ENCODE results near the gene MRTO4. TPM values are rescaled to one million over a fixed set of nuclear protein-coding genes. Genes with fewer than 3 reads are reported as not detected.
"Not testable (repeated sequence)": the region's sequence is repeated elsewhere in the genome, so short reads cannot be mapped to it uniquely, and the experiment has no call there.

The MRTO4 gene
- total RNA-seq, 1 experiment from 2014 or later, result 102 TPM

DNA sequence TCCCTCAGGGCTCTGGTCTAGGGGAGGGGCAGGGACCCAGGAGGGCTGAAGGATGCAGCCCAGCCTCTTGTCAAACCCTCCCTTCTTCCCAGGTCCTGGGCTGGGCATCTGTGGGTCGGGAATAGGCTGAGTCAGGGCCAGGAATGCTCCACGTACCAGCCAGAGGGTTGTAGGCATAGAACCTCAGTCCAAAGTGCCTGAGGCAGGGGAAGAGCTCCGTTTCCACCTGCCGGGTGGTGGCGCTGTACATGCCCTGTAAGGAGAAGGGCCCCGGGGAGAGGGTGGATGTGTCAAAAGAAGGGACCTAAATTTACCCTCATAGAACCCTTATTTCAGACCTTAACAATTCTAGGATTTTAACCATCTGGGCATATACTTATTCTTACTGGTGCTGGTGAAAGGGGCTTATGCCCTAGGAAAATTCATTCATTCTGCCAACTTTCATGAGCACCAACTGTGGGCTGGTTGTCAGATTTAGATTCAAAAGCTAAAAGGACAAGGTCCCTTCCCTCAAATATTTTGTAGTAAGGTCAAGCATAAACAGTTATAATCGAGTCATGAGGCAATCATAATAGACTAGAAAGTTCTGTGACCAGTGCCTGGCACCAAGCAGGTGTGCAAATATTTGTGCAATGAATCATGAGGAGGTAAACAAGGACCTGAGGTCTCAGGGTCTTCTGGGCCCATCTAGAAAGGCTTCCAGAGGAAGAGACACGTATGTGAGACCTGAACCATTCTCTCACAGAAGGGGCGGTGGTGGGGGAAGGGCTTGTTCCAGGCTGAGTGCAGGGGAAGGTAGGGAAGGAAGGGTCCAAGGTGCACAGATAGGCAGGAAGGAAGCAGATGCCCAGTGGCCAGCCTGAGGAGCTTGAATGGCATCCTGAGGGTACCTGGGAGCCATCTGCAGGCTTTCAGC, 18.1 kb downstream of the MRTO4 start:
- not testable (repeated sequence) for DNase-seq (ENCODE audit: low read depth)

DNA sequence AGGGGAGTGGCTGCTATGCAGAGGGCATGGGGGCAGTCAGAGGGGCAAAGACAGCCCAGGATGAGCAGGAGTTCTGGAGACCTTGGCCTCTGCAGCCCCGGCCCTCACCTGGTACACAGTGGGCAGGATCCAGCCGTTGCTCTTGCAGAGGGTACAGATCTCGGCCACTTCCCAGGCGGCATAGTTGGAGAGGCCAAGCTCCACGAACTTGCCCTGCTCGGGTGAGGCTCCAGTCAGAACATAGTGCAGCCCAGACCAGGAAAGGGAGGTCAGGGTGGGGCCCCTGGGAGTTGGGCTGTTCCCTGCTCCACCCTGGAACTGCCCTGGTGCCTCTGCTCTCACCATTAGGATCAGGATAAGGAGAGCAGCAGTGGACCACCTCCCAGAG, 18.7 kb downstream of the MRTO4 start:
- DNase-seq (ENCODE audit: low read depth), result not testable (repeated sequence)

DNA sequence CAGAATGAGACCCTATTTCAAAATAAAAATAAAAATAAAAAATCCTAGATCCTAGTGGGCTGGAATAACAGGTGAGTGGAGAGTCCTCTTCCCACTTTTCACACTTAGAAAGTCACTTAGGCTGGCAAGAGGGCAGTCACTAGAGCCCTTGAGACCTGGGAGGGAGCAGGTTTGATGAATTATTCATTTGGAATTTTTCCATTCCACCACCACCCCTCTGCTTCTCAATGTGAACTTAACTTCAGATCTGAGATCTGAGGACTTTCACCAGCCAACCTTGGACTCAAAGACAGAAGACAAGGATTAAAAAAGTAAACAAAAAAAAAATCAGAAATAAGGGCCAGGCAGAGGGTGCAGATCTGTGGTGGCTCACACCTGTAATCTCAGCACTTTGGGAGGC, 20.5 kb downstream of the MRTO4 start:
- DNase-seq (ENCODE audit: low read depth), result no peak

DNA sequence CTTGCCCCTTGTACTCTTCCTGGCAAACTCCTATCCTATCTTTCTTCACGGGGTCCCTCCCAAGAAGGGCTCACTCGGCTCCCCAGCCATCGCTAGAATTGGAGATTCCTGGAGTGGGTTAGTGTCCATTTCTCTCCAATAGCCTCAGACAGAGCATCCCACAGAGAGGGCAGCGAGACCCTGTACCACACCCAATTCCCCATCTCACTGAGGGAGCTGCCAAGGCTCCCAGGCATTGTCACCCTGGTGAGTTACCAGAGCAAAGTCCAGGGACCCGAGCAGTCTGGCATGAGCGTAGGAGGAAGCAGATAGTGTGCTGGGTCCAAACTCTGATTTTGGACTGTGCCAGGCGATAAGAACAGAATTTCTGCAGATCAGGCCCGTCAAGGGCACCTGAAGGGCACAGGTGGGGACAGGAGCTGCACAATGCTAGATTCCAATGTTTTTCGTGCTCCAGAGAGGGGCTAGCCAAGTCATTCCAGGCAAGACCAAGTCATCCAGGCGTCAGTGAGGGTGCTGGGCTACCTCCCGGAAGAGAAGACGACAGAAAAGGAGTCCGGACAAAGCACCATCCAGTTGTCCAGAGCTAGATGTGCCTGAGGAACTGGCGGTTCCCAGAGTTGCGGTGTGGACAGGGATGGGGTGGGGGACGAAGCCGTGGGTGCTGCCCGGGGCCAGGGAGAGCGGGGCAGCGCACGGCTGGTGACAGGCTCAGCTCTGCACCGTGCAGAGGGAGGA, 21.7 kb downstream of the MRTO4 start:
- no peak for DNase-seq (ENCODE audit: low read depth)

DNA sequence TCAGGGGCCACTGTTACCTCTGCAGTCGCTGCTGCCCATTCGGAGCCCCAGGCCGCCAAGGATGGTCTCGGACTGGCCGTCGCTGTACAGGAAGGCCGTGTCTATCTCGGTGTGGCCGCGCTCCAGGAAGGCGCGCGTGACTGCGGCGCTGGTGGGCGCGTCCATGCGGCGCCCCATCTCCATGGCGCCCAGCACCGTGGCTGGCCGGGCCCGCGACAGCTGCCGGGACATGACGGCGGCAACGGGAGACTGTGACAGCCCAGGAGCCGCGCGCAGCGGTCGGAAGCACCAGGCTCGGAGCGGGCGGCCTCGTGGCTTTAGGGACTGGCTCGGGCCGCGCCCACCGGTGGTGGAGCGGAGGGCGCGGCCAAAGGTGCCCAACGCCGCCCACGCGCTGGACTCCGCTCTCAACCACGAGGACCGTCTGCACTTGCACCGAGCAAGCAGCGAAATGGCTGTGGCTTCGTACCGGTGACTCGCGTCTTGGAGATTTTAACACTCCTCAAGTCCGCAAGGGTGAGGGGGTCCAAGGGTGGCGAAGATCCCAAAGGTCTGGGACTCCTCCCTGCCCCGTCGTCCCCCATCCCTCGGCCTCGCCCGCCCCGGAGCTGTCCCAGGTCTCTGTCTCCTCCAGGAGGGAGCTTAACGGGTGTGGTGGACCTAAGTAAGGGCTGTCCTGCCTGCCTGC, 22.4 kb downstream of the MRTO4 start:
- not testable (repeated sequence) for DNase-seq (ENCODE audit: low read depth)

DNA sequence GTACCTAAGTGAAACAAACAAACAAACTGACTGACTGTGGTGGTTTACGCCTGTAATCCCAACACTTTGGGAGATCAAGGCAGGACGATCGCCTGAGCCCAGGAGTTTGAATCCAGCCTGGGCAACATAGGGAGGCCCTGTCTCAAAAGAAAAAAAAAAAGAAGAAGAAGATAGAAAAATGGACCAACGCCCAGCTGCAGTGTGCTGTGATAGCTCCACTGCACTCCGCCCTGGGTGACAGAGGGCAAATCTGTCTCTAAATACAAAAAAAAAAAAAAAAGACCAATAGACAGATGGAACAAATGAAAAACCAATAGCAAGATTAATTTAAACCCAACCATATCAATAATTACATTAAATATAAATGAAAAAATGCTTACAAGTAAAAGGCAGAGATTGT, 23.0 kb downstream of the MRTO4 start:
- no peak for DNase-seq (ENCODE audit: low read depth)

DNA sequence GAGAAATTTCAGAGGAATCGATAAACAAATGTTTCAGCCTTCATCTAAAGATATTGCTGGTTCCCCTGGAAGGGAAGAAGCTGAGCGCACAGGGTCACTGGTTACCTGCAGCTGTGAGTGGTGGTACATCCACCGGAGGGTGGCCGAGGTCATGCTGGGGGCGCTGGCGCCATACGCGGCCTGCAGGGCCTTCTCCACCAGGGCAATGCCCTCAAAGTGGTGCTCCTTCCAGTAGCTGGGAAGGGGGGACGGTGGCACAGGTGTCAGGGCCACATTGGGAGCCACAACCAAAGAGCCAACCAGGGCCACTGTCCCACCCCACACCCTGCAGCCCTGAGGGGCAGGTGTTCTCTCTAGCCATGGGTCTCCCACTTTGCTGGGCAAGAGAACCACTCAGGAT, 32.3 kb downstream of the MRTO4 start:
- no peak for DNase-seq (ENCODE audit: low read depth)

DNA sequence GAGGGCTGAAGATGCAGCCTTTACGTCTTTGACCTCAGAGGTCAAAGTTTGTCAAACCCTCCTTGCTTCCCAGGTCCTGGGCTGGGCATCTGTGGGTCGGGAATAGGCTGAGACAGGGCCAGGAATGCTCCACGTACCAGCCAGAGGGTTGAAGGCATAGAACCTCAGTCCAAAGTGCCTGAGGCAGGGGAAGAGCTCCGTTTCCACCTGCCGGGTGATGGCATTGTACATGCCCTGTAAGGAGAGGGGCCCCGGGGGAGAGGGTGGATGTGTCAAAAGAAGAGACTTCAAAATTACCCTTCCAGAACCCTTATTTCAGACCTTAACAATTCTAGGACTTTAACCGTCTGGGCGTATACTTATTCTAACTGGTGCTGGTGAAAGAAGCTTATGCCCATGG, 33.3 kb downstream of the MRTO4 start:
- DNase-seq (ENCODE audit: low read depth), result no peak

DNA sequence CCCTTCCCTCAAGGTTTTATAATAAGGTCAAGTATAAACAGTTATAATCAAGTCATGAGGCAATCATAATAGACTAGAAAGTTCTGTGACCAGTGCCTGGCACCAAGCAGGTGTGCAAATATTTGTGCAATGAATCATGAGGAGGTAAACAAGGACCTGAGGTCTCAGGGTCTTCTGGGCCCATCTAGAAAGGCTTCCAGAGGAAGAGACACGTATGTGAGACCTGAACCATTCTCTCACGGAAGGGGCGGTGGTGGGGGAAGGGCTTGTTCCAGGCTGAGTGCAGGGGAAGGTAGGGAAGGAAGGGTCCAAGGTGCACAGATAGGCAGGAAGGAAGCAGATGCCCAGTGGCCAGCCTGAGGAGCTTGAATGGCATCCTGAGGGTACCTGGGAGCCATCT, 33.8 kb downstream of the MRTO4 start:
- not testable (repeated sequence) for DNase-seq (ENCODE audit: low read depth)

DNA sequence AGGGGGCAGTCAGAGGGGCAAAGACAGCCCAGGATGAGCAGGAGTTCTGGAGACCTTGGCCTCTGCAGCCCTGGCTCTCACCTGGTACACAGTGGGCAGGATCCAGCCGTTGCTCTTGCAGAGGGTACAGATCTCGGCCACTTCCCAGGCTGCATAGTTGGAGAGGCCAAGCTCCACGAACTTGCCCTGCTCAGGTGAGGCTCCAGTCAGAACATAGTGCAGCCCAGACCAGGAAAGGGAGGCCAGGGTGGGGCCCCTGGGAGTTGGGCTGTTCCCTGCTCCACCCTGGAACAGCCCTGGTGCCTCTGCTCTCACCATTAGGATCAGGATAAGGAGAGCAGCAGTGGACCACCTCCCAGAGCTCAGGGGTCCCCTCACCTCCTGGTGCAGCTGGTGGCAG, 34.2 kb downstream of the MRTO4 start:
- DNase-seq (ENCODE audit: low read depth), result not testable (repeated sequence)

DNA sequence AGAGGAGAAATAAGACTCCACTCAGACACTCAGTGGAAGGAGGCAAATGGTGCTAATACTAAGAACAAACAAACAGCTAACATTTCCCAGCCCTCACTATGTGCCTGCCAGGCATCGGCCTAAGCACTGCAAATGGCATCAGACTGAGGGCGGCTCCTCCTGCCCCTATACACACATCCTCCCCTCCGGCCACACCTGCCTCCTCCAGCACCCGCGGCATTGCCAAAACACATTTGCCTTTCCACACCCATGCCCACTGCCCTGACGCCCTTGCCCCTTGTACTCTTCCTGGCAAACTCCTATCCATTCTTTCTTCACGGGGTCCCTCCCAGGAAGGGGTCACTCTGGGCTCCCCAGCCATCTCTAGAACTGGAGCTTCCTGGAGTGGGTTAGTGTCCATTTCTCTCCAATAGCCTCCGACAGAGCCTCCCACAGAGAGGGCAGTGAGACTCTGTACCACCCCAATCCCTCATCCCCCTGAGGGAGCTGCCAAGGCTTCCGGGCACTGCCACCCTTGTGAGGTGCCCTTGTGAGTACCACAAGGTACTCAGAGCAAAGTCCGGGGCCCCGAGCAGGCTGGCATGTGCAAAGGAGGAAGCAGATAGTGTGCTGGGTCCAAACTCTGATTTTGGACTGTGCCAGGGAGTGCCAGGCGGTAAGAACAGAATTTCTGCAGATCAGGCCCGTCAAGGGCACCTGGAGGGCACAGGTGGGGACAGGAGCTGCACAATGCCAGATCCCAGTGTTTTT, 36.0 kb downstream of the MRTO4 start:
- DNase-seq (ENCODE audit: low read depth), result no peak

DNA sequence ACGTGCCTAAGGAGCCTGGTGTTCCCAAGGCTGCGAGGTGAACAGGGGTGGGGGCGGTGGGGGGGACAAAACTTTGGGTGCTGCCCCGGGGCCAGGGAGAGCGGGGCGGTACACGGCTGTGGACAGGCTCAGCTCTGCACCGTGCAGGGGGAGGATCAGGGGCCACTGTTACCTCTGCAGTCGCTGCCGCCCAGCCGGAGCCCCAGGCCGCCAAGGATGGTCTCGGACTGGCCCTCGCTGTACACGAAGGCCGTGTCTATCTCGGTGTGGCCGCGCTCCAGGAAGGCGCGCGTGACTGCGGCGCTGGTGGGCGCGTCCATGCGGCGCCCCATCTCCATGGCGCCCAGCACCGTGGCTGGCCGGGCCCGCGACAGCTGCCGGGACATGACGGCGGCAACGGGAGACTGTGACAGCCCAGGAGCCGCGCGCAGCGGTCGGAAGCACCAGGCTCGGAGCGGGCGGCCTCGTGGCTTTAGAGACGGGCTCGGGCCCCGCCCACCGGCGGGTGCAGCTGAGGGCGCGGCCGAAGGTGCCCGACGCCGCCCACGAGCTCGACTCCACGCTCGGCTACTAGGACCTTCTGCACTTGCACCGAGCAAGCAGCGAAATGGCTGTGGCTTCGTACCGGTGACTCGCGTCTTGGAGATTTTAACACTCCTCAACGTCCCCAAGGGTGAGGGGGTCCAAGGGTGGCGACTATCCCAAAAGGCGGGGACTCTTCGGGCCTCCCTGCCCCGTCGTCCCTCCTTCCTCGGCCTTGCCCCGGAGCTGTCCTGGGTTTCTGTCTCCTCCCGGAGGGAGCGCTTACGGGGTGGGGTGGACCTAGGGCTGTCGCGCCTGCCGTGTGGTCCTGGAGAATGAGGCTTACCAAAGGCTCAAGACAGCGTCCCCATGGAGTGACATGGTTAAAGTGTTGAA, 37.0 kb downstream of the MRTO4 start, which contains the start of gene AKR7A3:
TSS of gene AKR7A3 (minus strand) at position 447 of the 918 bp plus-strand sequence. CDS start at position 386, 61 bp downstream.
- not testable (repeated sequence) for DNase-seq (ENCODE audit: low read depth)

DNA sequence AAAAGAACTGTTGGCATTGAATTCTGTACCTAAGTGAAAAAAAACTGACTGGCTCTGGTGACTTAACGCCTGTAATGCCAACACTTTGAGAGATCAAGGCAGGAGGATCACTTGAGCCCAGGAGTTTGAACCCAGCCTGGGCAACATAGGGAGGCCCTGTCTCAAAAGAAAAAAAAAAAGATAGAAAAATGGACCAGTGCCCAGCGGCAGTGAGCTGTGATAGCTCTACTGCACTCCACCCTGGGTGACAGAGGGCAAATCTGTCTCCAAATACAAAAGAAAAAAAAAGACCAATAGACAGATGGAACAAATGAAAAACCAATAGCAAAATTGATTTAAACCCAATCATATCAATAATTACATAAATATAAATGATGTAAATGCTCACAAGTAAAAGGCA, 37.6 kb downstream of the MRTO4 start:
- DNase-seq (ENCODE audit: low read depth), result no peak

DNA sequence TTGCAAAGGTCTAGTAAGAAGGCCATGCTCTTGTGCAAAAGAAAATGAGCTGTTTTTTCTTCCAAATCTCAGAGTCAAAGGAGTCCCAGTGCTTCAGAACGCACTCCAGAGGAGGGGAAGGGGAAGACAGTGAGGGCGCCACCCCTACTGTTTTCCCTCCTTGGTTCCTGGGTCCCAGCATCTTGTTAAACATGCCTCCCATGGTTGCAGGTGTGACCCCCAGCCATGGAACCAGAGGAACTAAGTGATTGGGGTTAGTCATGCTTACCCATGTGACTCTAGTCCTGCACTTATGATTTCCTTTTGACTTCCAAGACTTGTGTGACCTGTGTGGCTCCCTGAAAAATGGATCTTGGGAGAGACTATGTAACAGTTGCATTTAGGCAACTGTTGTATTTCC, 43.0 kb downstream of the MRTO4 start:
- no peak for DNase-seq (ENCODE audit: low read depth)

DNA sequence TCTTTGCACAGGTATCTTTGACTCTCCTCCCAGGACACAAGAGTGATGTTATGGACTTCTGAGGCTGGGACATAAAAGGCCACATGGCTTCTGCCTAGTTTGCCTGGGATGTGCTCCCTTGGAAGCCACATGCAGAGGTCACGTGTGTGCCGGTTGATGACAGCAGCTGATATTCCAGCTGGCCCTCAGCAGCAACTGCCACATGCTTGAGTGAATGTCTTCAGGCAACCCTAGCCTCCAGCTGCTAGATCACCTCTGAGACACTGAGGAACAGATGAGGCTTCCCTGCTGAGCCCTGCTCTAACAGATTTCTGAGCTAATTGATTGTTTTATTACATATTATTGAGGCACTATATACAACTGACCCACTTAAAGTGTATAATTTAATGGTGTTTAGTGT, 48.6 kb downstream of the MRTO4 start:
- no peak for DNase-seq (ENCODE audit: low read depth)

DNA sequence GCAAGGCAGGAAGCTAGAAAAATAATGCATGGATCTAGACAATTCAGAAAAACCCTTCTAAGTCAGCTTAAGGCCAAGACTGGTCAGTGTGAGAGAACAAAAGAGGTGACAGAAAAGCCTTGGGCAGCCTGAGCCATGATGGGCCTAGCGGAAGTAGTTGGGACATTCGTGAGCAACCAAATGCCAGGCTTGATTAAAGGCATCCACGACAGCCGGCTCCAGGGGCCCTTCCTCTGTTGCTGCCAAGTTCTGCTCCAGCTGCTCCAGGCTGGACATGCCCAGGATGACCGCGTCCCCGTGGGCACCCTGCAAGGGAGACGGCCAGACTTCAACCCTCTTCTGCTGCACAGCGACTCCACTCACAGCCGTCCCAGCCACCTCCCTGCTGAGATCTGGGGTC, 52.5 kb downstream of the MRTO4 start:
- not testable (repeated sequence) for DNase-seq (ENCODE audit: low read depth)

DNA sequence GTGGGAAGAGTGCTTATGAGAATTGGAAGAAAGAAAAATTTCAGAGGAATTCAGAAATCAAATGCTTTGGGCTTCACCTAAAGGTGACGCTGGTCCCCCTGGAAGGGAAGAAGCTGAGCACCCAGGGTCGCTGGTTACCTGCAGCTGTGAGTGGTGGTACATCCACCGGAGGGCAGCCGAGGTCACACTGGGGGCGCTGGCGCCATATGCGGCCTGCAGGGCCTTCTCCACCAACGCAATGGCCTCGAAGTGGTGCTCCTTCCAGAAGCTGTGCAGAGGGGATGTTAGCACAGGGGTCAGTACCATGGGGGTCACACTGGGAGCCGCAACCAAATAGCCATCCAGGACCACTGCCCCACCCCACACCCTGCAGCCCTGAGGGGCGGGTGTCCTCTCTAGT, 54.3 kb downstream of the MRTO4 start:
- DNase-seq (ENCODE audit: low read depth), result no peak

DNA sequence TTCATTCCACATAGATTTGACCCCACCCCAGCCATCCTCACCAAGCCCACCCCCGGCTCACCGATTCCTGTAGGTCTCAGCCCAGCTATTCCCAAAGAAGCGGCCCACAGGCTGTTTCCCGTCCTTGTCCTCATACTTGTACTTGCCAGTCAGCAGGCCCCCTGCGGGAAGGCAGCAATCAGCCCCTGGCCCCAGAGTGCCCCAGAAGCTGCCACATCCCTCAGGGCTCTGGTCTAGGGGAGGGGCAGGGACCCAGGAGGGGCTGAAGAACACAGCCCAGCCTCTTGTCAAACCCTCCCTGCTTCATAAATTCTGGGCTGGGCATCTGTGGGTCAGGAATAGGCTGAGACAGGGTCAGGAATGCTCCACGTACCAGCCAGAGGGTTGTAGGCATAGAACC, 55.3 kb downstream of the MRTO4 start:
- DNase-seq (ENCODE audit: low read depth), result no peak

DNA sequence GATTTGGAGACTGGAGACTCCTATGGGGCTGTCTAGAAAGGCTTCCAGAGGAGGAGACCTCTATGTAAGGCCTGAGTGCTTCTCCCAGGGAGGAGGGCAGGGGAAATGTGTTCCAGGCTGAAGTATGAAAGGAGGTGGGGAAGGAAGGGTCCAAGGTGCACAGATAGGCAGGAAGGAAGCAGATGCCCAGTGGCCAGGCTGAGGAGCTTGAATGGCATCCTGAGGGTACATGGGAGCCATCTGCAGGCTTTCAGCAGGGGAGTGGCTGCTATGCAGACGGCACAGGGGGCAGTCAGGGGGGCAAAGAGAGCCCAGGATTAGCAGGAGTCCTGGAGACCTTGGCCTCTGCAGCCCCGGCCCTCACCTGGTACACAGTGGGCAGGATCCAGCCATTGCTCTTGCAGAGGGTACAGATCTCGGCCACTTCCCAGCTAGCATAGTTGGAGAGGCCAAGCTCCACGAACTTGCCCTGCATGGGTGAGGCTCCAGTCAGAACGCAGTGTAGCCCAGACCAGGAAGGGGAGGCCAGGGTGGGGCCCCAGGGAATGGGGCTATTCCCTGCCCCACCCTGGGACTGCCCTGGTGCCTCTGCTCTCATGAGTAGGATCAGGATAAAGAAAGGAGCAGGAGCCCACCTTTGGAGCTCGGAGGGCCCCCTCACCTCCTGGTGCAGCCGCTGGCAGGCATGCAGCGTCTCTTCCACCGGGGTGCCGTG, 56.3 kb downstream of the MRTO4 start:
- no peak for DNase-seq (ENCODE audit: low read depth)

All from HT1080 (cell line).